SIG-M5 treated with dmso at 0.1 percent for 504 hours (cell line): ENCODE results near the gene MYO18A.
"Not testable (repeated sequence)": the region's sequence is repeated elsewhere in the genome, so short reads cannot be mapped to it uniquely, and the experiment has no call there.

Experiments used
- DNase-seq: peaks from one replicate; lab custom pipeline; 2025; ENCODE audit not compliant: unreplicated experiment; lab: John Stamatoyannopoulos, UW

Gene MYO18A

GRCh38 chr17:29149431-29150064 lies 30.6 kb downstream of the MYO18A start:
- no peak for DNase-seq

GRCh38 chr17:29148790-29149430 lies 31.3 kb downstream of the MYO18A start:
- DNase-seq = peak; percentile 91

- DNase-seq = no peak
Measured at GRCh38 chr17:29148257-29148789, 31.9 kb downstream of the MYO18A start.

GRCh38 chr17:29147682-29148081 lies 32.5 kb downstream of the MYO18A start:
- DNase-seq = no peak

GRCh38 chr17:29147228-29147627 lies 33.0 kb downstream of the MYO18A start:
- DNase-seq = not testable (repeated sequence)

GRCh38 chr17:29146369-29146972 lies 33.7 kb downstream of the MYO18A start:
- no peak for DNase-seq

- DNase-seq = peak; percentile 82
Measured at GRCh38 chr17:29145289-29146073, 34.7 kb downstream of the MYO18A start.

GRCh38 chr17:29143894-29144293 lies 36.3 kb downstream of the MYO18A start:
- peak; percentile 36 for DNase-seq

- no peak for DNase-seq
Measured at GRCh38 chr17:29141514-29141876, 38.7 kb downstream of the MYO18A start.

- DNase-seq = peak; percentile 83
Measured at GRCh38 chr17:29140631-29141513, 39.3 kb downstream of the MYO18A start.

GRCh38 chr17:29140051-29140621 lies 40.1 kb downstream of the MYO18A start:
- peak; percentile 96 for DNase-seq

- peak; percentile 62 for DNase-seq
Measured at GRCh38 chr17:29138971-29139691, 41.1 kb downstream of the MYO18A start.

GRCh38 chr17:29138184-29138955 lies 41.8 kb downstream of the MYO18A start:
- no peak for DNase-seq

GRCh38 chr17:29136998-29137730 lies 43.0 kb downstream of the MYO18A start:
- DNase-seq = no peak

GRCh38 chr17:29135464-29135863 lies 44.7 kb downstream of the MYO18A start:
- DNase-seq = no peak

- no peak for DNase-seq
Measured at GRCh38 chr17:29133121-29133713, 47.0 kb downstream of the MYO18A start.

GRCh38 chr17:29131814-29132682 lies 48.1 kb downstream of the MYO18A start:
- no peak for DNase-seq
